ENCODE measurements around the gene PACRG. TPM values are rescaled to one million over a fixed set of nuclear protein-coding genes. Genes with fewer than 3 reads are reported as not detected.

The PACRG gene
- total RNA-seq, 1 experiment from 2014 or later = 0.44 TPM

DNA sequence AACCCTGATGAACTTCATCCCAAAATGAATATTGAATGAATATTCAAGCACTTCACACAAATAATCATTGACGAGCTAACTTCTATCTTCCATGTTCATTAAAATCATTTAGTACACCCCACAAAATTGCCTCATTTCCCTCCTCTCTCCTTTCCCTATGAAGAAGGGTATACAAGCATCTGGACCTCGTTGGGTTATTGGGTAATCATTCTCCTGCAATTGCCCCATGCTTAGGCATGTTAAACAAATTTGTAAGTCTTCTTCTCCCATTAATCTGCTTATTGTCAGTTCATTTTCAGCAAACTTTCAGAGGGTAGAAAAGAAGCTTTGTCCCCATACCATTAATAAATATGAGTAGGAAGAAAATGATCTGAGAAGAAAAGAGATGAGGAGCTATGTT lies 27.8 kb upstream of the PACRG start:
- CTCF ChIA-PET = no interaction called here
- no peak for ATAC-seq

DNA sequence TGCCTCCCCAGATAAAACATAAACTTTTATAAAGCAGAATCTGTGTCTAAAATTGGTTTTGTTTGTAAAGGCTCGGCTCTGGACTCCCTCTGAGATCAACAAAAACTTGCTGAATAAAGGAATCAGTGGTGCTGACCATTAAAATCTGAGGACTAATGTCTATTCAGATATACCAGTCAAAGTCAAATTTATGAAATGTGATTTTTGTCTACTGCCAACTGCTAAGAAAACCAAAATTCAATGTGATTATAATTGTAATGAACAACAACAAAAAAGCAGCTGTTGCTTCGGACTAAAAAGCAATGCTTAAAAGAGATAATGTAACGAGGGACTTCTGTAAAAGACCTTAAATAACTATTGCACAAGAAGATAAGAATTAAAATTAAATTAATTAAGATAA lies 26.8 kb upstream of the PACRG start:
- no peak overlapping the region for H3K27ac Mint-ChIP-seq
- 0 out of 2 replicates have a peak, but pooled peaks cover 5% of the 10 kb centered on the region for H3K9me3 Mint-ChIP-seq
- TF ChIP-seq, protein P1, sequence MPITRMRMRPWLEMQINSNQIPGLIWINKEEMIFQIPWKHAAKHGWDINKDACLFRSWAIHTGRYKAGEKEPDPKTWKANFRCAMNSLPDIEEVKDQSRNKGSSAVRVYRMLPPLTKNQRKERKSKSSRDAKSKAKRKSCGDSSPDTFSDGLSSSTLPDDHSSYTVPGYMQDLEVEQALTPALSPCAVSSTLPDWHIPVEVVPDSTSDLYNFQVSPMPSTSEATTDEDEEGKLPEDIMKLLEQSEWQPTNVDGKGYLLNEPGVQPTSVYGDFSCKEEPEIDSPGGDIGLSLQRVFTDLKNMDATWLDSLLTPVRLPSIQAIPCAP (CRISPR knock-in tag; IDR thresholded peaks at IDR 0.05) = no peak
- TF ChIP-seq, protein P2, sequence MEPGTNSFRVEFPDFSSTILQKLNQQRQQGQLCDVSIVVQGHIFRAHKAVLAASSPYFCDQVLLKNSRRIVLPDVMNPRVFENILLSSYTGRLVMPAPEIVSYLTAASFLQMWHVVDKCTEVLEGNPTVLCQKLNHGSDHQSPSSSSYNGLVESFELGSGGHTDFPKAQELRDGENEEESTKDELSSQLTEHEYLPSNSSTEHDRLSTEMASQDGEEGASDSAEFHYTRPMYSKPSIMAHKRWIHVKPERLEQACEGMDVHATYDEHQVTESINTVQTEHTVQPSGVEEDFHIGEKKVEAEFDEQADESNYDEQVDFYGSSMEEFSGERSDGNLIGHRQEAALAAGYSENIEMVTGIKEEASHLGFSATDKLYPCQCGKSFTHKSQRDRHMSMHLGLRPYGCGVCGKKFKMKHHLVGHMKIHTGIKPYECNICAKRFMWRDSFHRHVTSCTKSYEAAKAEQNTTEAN (CRISPR knock-in tag; IDR thresholded peaks at IDR 0.05) = no peak
- TF ChIP-seq, protein P3, sequence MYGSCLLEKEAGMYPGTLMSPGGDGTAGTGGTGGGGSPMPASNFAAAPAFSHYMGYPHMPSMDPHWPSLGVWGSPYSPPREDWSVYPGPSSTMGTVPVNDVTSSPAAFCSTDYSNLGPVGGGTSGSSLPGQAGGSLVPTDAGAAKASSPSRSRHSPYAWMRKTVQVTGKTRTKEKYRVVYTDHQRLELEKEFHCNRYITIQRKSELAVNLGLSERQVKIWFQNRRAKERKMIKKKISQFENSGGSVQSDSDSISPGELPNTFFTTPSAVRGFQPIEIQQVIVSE (CRISPR knock-in tag; IDR thresholded peaks at IDR 0.05; ENCODE audit: borderline replicate concordance) = no peak
- TF ChIP-seq CREM (CRISPR knock-in tag; IDR thresholded peaks at IDR 0.05) (no peak), MYBL2 (CRISPR knock-in tag; IDR thresholded peaks at IDR 0.05) (no peak), CBFB (CRISPR knock-in tag; IDR thresholded peaks at IDR 0.05; ENCODE audit: low read depth) (no peak)
- TF ChIP-seq, protein P4, sequence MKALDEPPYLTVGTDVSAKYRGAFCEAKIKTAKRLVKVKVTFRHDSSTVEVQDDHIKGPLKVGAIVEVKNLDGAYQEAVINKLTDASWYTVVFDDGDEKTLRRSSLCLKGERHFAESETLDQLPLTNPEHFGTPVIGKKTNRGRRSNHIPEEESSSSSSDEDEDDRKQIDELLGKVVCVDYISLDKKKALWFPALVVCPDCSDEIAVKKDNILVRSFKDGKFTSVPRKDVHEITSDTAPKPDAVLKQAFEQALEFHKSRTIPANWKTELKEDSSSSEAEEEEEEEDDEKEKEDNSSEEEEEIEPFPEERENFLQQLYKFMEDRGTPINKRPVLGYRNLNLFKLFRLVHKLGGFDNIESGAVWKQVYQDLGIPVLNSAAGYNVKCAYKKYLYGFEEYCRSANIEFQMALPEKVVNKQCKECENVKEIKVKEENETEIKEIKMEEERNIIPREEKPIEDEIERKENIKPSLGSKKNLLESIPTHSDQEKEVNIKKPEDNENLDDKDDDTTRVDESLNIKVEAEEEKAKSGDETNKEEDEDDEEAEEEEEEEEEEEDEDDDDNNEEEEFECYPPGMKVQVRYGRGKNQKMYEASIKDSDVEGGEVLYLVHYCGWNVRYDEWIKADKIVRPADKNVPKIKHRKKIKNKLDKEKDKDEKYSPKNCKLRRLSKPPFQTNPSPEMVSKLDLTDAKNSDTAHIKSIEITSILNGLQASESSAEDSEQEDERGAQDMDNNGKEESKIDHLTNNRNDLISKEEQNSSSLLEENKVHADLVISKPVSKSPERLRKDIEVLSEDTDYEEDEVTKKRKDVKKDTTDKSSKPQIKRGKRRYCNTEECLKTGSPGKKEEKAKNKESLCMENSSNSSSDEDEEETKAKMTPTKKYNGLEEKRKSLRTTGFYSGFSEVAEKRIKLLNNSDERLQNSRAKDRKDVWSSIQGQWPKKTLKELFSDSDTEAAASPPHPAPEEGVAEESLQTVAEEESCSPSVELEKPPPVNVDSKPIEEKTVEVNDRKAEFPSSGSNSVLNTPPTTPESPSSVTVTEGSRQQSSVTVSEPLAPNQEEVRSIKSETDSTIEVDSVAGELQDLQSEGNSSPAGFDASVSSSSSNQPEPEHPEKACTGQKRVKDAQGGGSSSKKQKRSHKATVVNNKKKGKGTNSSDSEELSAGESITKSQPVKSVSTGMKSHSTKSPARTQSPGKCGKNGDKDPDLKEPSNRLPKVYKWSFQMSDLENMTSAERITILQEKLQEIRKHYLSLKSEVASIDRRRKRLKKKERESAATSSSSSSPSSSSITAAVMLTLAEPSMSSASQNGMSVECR (CRISPR knock-in tag; IDR thresholded peaks at IDR 0.05; ENCODE audit: borderline replicate concordance) = no peak
- TF ChIP-seq, protein P5, sequence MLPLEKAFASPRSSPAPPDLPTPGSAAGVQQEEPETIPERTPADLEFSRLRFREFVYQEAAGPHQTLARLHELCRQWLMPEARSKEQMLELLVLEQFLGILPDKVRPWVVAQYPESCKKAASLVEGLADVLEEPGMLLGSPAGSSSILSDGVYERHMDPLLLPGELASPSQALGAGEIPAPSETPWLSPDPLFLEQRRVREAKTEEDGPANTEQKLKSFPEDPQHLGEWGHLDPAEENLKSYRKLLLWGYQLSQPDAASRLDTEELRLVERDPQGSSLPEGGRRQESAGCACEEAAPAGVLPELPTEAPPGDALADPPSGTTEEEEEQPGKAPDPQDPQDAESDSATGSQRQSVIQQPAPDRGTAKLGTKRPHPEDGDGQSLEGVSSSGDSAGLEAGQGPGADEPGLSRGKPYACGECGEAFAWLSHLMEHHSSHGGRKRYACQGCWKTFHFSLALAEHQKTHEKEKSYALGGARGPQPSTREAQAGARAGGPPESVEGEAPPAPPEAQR (CRISPR knock-in tag; IDR thresholded peaks at IDR 0.05) = no peak
- ATAC-seq (no peak), DNase-seq (ENCODE audit: low spot score) (no peak)
- H3K27me3 Mint-ChIP-seq (ENCODE audit: low read depth) = no peaks in the 10 kb centered on the region
- POLR2A ChIA-PET = no interaction called here
- CTCF ChIA-PET = no interaction called here
- no peak overlapping the region for H3K4me3 Mint-ChIP-seq
- H3K4me1 Mint-ChIP-seq = peaks cover 10% of the 10 kb centered on the region
- H3K36me3 Mint-ChIP-seq = no peaks in the 10 kb centered on the region

More for the DNA sequence above, 27.8 kb upstream of the PACRG start:
- Mint-ChIP-seq H3K9me3 (0 out of 2 replicates have a peak, but pooled peaks cover 5% of the 10 kb centered on the region), H3K27me3 (ENCODE audit: low read depth) (no peaks in the 10 kb centered on the region), H3K4me1 (peaks cover 8% of the 10 kb centered on the region), H3K27ac (no peak overlapping the region), H3K4me3 (no peak overlapping the region), H3K36me3 (no peaks in the 10 kb centered on the region)
- TF ChIP-seq, protein P6, sequence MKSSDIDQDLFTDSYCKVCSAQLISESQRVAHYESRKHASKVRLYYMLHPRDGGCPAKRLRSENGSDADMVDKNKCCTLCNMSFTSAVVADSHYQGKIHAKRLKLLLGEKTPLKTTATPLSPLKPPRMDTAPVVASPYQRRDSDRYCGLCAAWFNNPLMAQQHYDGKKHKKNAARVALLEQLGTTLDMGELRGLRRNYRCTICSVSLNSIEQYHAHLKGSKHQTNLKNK (CRISPR knock-in tag; IDR thresholded peaks at IDR 0.05) = no peak
- TF ChIP-seq, protein P7, sequence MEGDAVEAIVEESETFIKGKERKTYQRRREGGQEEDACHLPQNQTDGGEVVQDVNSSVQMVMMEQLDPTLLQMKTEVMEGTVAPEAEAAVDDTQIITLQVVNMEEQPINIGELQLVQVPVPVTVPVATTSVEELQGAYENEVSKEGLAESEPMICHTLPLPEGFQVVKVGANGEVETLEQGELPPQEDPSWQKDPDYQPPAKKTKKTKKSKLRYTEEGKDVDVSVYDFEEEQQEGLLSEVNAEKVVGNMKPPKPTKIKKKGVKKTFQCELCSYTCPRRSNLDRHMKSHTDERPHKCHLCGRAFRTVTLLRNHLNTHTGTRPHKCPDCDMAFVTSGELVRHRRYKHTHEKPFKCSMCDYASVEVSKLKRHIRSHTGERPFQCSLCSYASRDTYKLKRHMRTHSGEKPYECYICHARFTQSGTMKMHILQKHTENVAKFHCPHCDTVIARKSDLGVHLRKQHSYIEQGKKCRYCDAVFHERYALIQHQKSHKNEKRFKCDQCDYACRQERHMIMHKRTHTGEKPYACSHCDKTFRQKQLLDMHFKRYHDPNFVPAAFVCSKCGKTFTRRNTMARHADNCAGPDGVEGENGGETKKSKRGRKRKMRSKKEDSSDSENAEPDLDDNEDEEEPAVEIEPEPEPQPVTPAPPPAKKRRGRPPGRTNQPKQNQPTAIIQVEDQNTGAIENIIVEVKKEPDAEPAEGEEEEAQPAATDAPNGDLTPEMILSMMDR (IDR thresholded peaks at IDR 0.05) = no peak
- TF ChIP-seq, protein P8, sequence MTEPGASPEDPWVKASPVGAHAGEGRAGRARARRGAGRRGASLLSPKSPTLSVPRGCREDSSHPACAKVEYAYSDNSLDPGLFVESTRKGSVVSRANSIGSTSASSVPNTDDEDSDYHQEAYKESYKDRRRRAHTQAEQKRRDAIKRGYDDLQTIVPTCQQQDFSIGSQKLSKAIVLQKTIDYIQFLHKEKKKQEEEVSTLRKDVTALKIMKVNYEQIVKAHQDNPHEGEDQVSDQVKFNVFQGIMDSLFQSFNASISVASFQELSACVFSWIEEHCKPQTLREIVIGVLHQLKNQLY (CRISPR knock-in tag; IDR thresholded peaks at IDR 0.05) = no peak
- TF ChIP-seq ZNF138 (CRISPR knock-in tag; conservative IDR thresholded peaks at IDR 0.05) = no peak
- TF ChIP-seq RELA (CRISPR knock-in tag; IDR thresholded peaks at IDR 0.05; ENCODE audit: borderline replicate concordance) = no peak
- TF ChIP-seq, protein P9, sequence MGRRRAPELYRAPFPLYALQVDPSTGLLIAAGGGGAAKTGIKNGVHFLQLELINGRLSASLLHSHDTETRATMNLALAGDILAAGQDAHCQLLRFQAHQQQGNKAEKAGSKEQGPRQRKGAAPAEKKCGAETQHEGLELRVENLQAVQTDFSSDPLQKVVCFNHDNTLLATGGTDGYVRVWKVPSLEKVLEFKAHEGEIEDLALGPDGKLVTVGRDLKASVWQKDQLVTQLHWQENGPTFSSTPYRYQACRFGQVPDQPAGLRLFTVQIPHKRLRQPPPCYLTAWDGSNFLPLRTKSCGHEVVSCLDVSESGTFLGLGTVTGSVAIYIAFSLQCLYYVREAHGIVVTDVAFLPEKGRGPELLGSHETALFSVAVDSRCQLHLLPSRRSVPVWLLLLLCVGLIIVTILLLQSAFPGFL (CRISPR knock-in tag; IDR thresholded peaks at IDR 0.05; ENCODE audit: borderline replicate concordance) = no peak
- TF ChIP-seq, protein P5 (CRISPR knock-in tag; IDR thresholded peaks at IDR 0.05) = no peak
- TF ChIP-seq NR3C1 (CRISPR knock-in tag; conservative IDR thresholded peaks at IDR 0.05; ENCODE audit: low read depth) = no peak
- no peak for DNase-seq (ENCODE audit: low spot score)
- POLR2A ChIA-PET = no interaction called here
